HG03575 (cell line): ENCODE data around the gene RRP36.
"Not testable (repeated sequence)": the region's sequence is repeated elsewhere in the genome, so short reads cannot be mapped to it uniquely, and the experiment has no call there.

ENCODE experiments used
- ATAC-seq: cut with Tn5 transposase; IDR thresholded peaks from one replicate; pipeline ENCODE4 v1.9.1; 2021; ENCODE audit not compliant: unreplicated experiment, insufficient number of reproducible peaks, low FRiP score; ENCODE audit errors: extremely low read depth

The RRP36 gene, protein sequence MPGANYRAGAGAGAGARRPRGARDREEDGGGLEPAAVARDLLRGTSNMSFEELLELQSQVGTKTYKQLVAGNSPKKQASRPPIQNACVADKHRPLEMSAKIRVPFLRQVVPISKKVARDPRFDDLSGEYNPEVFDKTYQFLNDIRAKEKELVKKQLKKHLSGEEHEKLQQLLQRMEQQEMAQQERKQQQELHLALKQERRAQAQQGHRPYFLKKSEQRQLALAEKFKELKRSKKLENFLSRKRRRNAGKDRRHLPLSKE

GRCh38 chr6:43021270-43022047 is at the start of gene RRP36:
RRP36 (plus strand) TSS chr6:43021623; CDS start chr6:43021655, 32 bp downstream.
- ATAC-seq: no peak

- no peak for ATAC-seq
Measured at GRCh38 chr6:42971746-42972327, 49.6 kb upstream of the RRP36 start.

GRCh38 chr6:42973926-42974325 is 47.5 kb upstream of the RRP36 start:
- ATAC-seq: no peak

GRCh38 chr6:42974919-42975505 is 46.4 kb upstream of the RRP36 start:
- no peak for ATAC-seq

- no peak for ATAC-seq
Measured at GRCh38 chr6:42978487-42978838, 43.0 kb upstream of the RRP36 start.

DNA sequence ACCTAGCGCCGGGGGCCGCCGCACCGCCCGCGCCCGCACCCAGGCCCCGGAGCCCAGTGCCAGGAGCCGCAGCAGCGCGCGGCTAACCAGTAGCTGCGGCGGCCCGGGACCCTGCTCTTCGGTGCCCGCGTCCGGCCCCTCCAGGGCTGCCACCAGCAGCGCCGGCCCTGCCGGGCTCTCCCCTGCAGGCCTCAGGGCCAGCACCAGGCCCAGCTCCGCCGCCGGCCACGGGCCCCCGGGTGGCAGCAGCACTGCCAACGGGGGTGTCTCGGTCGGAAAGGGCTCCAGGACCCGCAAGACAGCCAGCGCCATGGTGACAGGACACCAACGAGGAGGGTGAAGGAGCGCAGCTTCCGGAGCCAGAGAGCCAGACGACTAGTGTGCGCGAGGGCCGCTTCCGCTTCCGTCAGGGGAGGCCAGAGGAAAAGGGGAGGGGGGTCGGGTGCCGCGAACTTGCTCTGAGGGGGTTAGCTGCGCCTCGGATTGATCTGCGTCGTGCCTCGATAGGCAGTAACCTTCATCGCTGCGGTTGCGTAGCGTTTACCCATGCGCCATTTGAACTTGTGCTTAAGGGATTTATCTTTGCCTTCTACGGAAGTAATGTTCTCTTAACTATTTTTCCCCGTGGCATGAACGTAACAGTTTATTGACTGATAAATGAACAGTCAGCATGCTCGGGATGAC is 42.4 kb upstream of the RRP36 start, which contains the start of gene PEX6:
PEX6 (minus strand) TSS at position 343 of the 684 bp plus-strand sequence; CDS start at position 312, 31 bp downstream.
- ATAC-seq: peak; percentile 67

GRCh38 chr6:42979523-42980177 is 41.8 kb upstream of the RRP36 start:
- ATAC-seq: peak; percentile 2

DNA sequence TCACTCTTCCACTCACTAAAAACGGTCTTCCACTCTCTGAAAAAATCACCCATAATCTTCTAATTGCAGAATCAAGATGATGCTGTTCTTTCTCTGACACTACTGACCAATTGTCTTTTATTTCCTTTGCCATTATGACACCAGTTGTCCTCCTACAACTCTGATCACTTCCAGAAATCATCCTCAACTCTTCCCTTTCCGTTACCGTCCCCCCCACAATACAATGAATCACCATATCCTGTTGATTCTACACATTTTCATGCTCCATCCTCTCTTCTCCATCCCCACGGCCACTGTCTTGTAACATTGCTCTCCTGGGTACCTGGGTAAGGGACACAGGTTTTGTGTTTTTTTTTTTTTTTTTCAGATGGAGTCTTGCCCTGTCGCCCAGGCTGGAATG is 39.6 kb upstream of the RRP36 start:
- no peak for ATAC-seq

DNA sequence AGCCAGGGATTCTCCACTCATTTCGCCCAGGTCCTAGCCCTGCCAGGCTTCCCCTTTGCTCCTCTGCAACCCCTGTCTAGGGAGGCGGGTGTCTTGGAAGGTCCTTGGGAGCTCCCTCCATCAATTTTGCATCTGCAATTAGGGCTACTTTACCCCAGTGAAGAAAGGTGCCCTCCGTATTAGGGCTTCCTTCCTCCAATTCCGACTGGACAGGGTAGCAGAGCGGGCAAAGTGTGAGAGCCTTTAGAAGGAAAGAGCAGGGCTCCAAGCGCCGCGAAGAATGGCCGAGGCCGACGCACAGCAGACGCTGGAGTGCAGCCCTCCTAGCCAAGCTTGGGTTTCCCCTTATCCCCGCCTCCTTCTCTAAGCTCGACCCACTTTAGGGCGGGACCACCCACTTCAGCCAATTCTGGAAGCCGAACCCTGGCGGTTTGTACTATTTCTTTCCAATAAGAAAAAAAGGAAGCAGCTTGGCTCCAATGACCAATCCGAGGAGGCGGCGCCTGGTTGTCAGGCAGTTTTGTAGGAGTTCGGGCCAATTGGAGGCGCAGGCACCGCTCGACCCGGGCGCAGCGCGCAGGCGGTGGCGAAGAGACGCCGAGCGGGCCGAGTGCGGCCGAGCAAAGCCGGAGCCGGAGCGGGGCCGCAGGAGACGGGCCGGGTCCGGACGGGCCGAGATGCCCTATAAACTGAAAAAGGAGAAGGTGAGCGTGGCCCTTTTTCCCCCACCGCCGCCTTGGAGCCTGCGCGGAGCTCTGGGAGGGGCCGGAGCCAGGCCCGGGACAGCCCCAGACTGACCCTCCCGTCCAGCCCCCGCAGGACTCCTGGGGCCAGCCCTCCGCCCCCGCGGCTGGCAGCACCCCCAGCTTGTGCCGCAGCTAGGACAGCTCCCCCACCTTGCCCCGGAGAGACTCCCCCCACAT is 37.2 kb upstream of the RRP36 start, which contains the start of gene PPP2R5D:
PPP2R5D (plus strand) TSS at position 570 of the 923 bp plus-strand sequence; CDS start at position 678, 108 bp downstream.
- ATAC-seq: peak; percentile 56

DNA sequence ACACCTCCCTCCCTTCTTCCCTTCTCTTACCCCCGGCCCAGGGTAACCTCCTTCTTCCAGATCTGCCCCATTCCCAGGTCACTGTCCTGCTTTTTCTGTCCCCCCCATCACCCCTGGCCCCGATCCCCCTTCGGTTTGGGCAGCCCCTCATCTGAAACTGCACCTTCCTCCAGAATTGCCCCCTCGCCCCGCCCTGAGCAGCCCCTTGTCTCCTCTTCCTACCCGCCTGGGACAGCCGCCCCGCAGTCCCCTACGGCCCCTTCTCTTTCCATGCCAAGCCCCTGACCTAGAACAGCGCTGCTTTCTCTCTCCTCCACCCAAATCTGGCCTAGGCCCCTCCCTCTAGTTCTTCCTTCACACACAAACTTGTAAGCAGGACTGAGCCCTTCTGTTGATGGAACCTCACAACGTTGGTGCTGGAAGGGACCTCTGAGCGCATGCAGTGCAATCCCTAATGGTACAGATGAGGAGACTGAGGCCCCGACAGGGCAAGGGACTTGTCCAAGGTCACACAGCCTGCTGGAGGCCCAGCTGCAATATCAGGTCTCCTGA is 36.4 kb upstream of the RRP36 start:
- ATAC-seq: no peak

DNA sequence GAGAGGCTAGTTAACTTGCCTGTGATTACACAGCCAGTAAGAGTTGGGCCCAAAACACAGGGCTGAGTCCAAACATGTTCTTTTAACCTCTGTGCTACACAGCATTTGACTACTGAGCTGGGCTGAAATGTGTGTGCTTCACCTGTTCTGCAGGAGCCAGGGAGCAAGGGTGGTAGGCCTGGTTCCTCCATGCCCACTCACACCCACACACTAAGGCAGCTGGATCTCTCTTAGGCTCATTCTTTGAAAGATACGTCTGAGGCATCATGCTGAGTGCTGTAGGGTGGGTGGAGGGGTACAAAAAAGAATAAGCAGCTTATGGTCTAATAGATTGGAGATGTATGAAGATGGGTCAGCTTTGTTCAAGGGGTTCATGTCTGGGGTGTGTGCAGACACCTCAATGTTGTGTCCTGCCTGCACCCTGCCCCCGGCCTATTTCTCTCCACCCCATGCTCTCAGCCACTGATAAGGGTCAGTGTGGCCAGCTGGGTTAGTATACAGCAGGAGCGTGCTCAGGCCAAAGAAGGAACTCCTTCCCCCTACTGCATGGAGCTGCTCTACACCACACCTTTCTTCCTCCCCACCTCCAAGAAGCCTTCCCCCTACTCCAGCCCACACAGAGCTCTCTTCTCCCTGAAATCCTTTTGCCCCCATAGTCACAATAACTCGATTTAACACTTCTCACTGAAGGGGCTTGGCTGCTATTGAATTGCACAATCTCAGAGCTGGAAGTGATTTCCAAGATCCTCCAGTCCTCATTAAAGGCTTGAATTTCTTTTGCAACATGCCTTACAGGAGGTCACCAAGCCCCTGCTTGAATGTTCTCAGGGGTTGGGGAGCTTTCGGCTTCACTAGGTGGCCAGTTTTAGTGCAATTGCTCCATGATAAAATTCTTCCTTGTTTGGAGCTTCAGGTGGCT is 33.6 kb upstream of the RRP36 start:
- no peak for ATAC-seq

DNA sequence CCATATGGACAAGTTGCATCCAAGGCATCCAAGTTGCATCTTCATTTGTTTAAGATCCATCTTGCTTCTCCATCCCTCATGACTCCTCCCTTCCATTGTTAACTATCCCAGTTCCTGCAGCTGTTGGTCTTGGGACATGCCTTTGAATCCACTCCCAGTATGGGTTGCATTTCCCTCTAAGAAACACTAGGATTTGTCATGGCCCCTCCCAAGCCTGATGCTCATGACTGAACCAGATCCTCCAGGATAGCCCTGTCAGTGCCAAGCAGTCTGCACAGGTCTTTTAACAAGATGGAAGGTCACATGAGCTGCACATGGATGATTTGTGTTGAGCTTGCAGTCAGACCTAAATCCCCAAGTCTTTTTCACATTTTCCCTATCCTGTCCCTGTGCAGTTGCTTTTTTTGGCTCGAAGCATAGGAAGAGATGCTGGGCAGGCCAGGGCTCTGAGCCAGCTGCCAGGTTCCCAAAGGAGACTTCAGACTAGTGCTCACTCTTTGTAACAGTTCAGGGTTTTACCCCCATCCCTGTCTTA is 32.9 kb upstream of the RRP36 start:
- ATAC-seq: no peak

DNA sequence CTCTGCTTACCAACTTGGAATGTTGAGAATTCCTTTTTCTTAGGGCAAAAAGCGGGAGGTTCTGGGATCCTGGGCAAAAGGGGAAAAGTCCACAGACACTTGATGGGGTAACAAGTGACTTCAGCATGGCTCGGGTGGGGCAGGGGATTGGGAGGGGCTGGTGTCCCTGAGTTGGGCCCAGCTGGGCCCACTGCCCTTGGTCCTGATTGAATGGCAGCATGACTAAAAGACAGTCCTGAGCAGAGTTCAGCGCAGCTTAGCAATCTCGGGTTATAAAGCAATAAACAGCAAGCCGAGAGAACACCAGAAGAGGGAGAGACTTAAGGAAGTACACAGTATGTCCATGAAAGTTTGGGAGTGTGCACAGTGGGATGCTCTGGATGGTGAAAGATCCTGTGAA is 31.5 kb upstream of the RRP36 start:
- no peak for ATAC-seq

GRCh38 chr6:42993445-42993844 is 28.0 kb upstream of the RRP36 start:
- no peak for ATAC-seq

DNA sequence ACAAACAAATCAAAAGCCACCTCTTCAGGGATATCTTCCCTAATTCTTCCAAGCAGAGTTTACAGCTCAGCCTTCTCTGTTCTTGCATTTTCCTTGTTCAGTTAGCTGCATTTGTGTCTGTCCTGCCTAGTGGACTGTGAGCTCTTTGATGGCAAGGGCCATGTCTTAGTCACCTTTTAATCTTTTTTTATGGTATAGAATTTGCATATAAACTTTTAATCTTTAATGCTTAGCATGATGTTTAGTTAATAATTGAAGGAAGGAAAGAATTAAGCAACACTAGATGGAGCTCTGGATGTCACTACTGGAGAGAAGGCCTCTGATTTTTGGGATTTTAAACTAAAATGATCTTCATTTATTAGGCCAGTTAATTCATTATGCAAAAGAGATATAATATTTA is 24.9 kb upstream of the RRP36 start:
- ATAC-seq: no peak

DNA sequence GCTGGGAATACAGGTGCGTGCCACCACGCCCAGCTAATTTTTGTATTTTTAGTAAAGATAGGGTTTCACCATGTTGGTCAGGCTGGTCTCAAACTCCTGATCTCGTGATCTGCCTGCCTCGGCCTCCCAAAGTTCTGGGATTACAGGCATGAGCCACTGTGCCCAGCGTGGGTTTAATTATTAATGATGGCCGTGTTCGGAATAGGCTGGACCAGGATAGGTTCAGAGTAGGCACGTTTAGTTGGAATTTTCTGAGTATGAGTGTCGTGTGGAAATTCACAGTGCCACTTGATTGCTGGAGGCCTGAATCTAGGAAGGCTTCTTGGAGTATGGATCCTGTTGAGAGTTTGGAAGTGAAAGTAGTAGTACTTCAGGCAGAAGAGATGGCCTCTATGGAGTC is 23.2 kb upstream of the RRP36 start:
- not testable (repeated sequence) for ATAC-seq
